K562 (cell line): ENCODE measurements around the gene JAKMIP2. TPM values are rescaled to one million over a fixed set of nuclear protein-coding genes. Genes with fewer than 3 reads are reported as not detected.

Source experiments
- ATAC-seq: fragments of 200-7000 bp; cut with Tn5 transposase; 3 replicates; pipeline ENCODE4 v1.9.1; 2020; ENCODE audit warnings: moderate library complexity
- BruUV-seq: library from RNA; stranded (reverse); fragments of 400-500 nt; replicated peaks from 2 replicates; lab custom pipeline; 2021; lab: Mats Ljungman, UMichigan
- CTCF ChIA-PET: fragments of 300-600 bp; formaldehyde crosslinking; extraction: SDS; loops from one replicate; lab custom pipeline; 2021; ENCODE audit warnings: low intra/inter-chr PET ratio; lab: Yijun Ruan, JAX
- POLR2A ChIA-PET: fragments of 300-600, 350-650 bp; sonication (Branson Sonifier 250); formaldehyde crosslinking; extraction: SDS; loops from one replicate; lab custom pipeline; 2021; ENCODE audit warnings: antibody characterized with exemption, inconsistent platforms; lab: Yijun Ruan, JAX
- DNase-seq, 4 experiments: peaks; one replicate each; pipeline versions ENCODE4 v3.0.0 to v3.0.0-alpha.2; 2011 to 2018; ENCODE audit warnings: low spot score in 3 of 4, mixed read lengths in 3 of 4; ENCODE audit errors: extremely low read depth in 1 of 4
- FAIRE-seq: peaks from 2 replicates; lab custom pipeline; 2011; peaks lifted over from hg19 to GRCh38; lab: Jason Lieb, UNC
- H2AFZ ChIP-seq: 2 replicates; pipeline ENCODE4 v1.6.0; 2011; ENCODE audit warnings: low read depth, low read length, control low read depth, inconsistent platforms
- H3K27ac ChIP-seq: fragments of 200-600 bp; 3 replicates; pipeline ENCODE4 v1.8.0; 2011; ENCODE audit warnings: low read depth, mild to moderate bottlenecking, control low read depth, inconsistent platforms, low read length, moderate library complexity, mixed read lengths; ENCODE audit errors: extremely low read depth
- H3K27me3 ChIP-seq, 2 experiments: fragments of 300-600 bp in 1 of 2; 2 replicates in 1 of 2; 3 replicates in 1 of 2; pipeline versions ENCODE4 v1.6.0 to v1.8.0; 2011; ENCODE audit warnings: inconsistent platforms in 2 of 2, low read length in 2 of 2, mild to moderate bottlenecking in 1 of 2, mixed read lengths in 1 of 2, moderate library complexity in 1 of 2; ENCODE audit not compliant: control insufficient read depth in 2 of 2, insufficient read depth in 2 of 2
- H3K36me3 ChIP-seq: fragments of 300-600 bp; 3 replicates; pipeline ENCODE4 v1.8.0; 2011; ENCODE audit warnings: mild to moderate bottlenecking, low read length, inconsistent platforms; ENCODE audit not compliant: control insufficient read depth, insufficient read depth
- H3K4me1 ChIP-seq, 2 experiments: fragments of 200-600 bp in 1 of 2; replicated peaks in 1 of 2; 2 replicates in 1 of 2; 3 replicates in 1 of 2; pipeline versions ENCODE4 v1.5.1 to v1.8.0; 2011; ENCODE audit warnings: inconsistent platforms in 2 of 2, low read length in 2 of 2, mild to moderate bottlenecking in 1 of 2, mixed read lengths in 1 of 2, moderate library complexity in 1 of 2; ENCODE audit not compliant: control insufficient read depth in 2 of 2, insufficient read depth in 2 of 2
- H3K4me2 ChIP-seq: 2 replicates; pipeline ENCODE4 v1.6.1; 2011; ENCODE audit warnings: low read length, control low read depth, inconsistent platforms, mixed read lengths; ENCODE audit not compliant: insufficient read depth
- H3K4me3 ChIP-seq: fragments of 200-600 bp; sonication (generic), shearing (Covaris generic); 2 replicates; pipeline ENCODE4 v1.5.1; 2016; ENCODE audit warnings: control low read depth, inconsistent platforms
- H3K79me2 ChIP-seq: fragments of 200-600 bp; 3 replicates; pipeline ENCODE4 v1.8.0; 2011; ENCODE audit warnings: low read length, inconsistent platforms; ENCODE audit not compliant: control insufficient read depth, insufficient read depth
- H3K9ac ChIP-seq, 2 experiments: 2 replicates each; pipeline versions ENCODE4 v1.6.0 to v1.6.1; 2011; ENCODE audit warnings: low read depth in 2 of 2, low read length in 2 of 2, control low read depth in 1 of 2, inconsistent platforms in 1 of 2, mild to moderate bottlenecking in 1 of 2, mixed read lengths in 1 of 2; ENCODE audit not compliant: insufficient read depth in 1 of 2
- H3K9me1 ChIP-seq: one replicate; pipeline ENCODE4 v1.6.0; 2011; ENCODE audit warnings: inconsistent platforms, mild to moderate bottlenecking, low read length, moderate library complexity; ENCODE audit not compliant: control insufficient read depth, insufficient read depth
- H3K9me3 ChIP-seq: replicated peaks from 2 replicates; pipeline ENCODE4 v1.5.1; 2011; ENCODE audit warnings: low read depth, low read length, inconsistent platforms; ENCODE audit not compliant: control insufficient read depth, insufficient read depth
- H4K20me1 ChIP-seq: replicated peaks from 2 replicates; pipeline ENCODE4 v1.6.1; 2011; ENCODE audit warnings: low read length, inconsistent platforms, mixed read lengths; ENCODE audit not compliant: control insufficient read depth, insufficient read depth
- ATF3 ChIP-seq, 2 experiments: fragments of 450-650 bp in 1 of 2; sonication (generic) in 1 of 2; formaldehyde crosslinking in 1 of 2; IDR thresholded peaks in 1 of 2; conservative IDR thresholded peaks in 1 of 2; 2 replicates each; pipeline versions ENCODE4 v1.6.1 to v1.8.1; 2016 to 2023; ENCODE audit warnings: mild to moderate bottlenecking in 2 of 2, moderate library complexity in 2 of 2, inconsistent platforms in 1 of 2, missing genetic modification reagents in 1 of 2
- ATF7 ChIP-seq: fragments of 450-650 bp; IDR thresholded peaks from 2 replicates; pipeline ENCODE4 v1.7.1; 2014; ENCODE audit warnings: mild to moderate bottlenecking, moderate library complexity
- CBX3 ChIP-seq, 2 experiments: IDR thresholded peaks; 1 replicate in 1 of 2; 2 replicates in 1 of 2; pipeline ENCODE4 v1.6.1; 2012; ENCODE audit warnings: inconsistent platforms in 2 of 2, low read length in 2 of 2, borderline replicate concordance in 1 of 2, control low read depth in 1 of 2
- GTF2B ChIP-seq: IDR thresholded peaks from 2 replicates; pipeline ENCODE4 v1.6.1; 2011; ENCODE audit not compliant: insufficient read length; ENCODE audit errors: extremely low read depth
- GTF3C2 ChIP-seq: IDR thresholded peaks from 3 replicates; pipeline ENCODE4 v1.6.1; 2011; ENCODE audit warnings: borderline replicate concordance, mild to moderate bottlenecking, moderate library complexity; ENCODE audit not compliant: insufficient read length; ENCODE audit errors: extremely low read depth
- HEY1 ChIP-seq: fragments of 250-450 bp; sonication (Bioruptor Pico); IDR thresholded peaks from 2 replicates; pipeline ENCODE4 v1.5.0; 2020; ENCODE audit warnings: mild to moderate bottlenecking, moderate library complexity, borderline replicate concordance
- LCOR ChIP-seq: sonication (generic); formaldehyde crosslinking; IDR thresholded peaks from 2 replicates; pipeline ENCODE4 v1.8.0; 2022; ENCODE audit warnings: mild to moderate bottlenecking, missing genetic modification reagents
- MTA3 ChIP-seq: fragments of 450-650 bp; formaldehyde crosslinking; IDR thresholded peaks from 2 replicates; pipeline ENCODE4 v1.6.1; 2017; ENCODE audit warnings: mild to moderate bottlenecking, borderline replicate concordance
- POLR2AphosphoS5 ChIP-seq: IDR thresholded peaks from 2 replicates; pipeline ENCODE4 v1.6.1; 2011; ENCODE audit warnings: mild to moderate bottlenecking, low read depth, low read length, moderate library complexity; ENCODE audit not compliant: control insufficient read depth, insufficient read depth
- RBM14 ChIP-seq: fragments of 200-400 bp; formaldehyde crosslinking; IDR thresholded peaks from 2 replicates; pipeline ENCODE4 v1.6.1; 2018; ENCODE audit warnings: low read depth, mild to moderate bottlenecking, low read length, moderate library complexity, borderline replicate concordance; ENCODE audit not compliant: insufficient read depth
- TARDBP ChIP-seq: fragments of 450-650 bp; IDR thresholded peaks from 2 replicates; pipeline ENCODE4 v1.6.1; 2016
- ZNF140 ChIP-seq: fragments of 250-450 bp; sonication (Bioruptor Pico); IDR thresholded peaks from 2 replicates; pipeline ENCODE4 v1.8.0; 2021; ENCODE audit warnings: moderate library complexity, mild to moderate bottlenecking, inconsistent platforms
- ZNF280A ChIP-seq: fragments of 450-650 bp; IDR thresholded peaks from 2 replicates; pipeline ENCODE4 v1.6.1; 2018; ENCODE audit warnings: mild to moderate bottlenecking, low read depth; ENCODE audit not compliant: partially characterized antibody
- ZNF311 ChIP-seq: fragments of 250-450 bp; sonication (Bioruptor Pico); IDR thresholded peaks from 2 replicates; pipeline ENCODE4 v1.4.0; 2020; ENCODE audit warnings: mild to moderate bottlenecking, moderate library complexity
- ZNF644 ChIP-seq: fragments of 200-800 bp; sonication (Bioruptor generic); IDR thresholded peaks from 2 replicates; pipeline ENCODE4 v1.6.1; 2016; ENCODE audit warnings: low read depth, missing genetic modification characterization, missing compliant biosample characterization
- WGBS: fragments of 100-300 bp; shearing (Covaris generic); methylation state at CpG from one replicate; pipeline ENCODE4 v1.1.6; 2016; ENCODE audit warnings: low coverage, mixed read lengths; ENCODE audit not compliant: insufficient coverage; ENCODE audit errors: missing lambda C conversion rate; 5-methylcytosine and 5-hydroxymethylcytosine counted together
- in situ Hi-C: fragments of 300-500 bp; cut with MboI; formaldehyde crosslinking; loops from 4 replicates; pipeline ENCODE4 v1.15.0; 2018; ENCODE audit warnings: inconsistent platforms, mixed read lengths
- intact Hi-C: fragments of 100-400 bp; cut with micrococcal nuclease; formaldehyde crosslinking; loops from 2 replicates; pipeline ENCODE4 v1.14.2; 2022
- polyA plus RNA-seq, 8 experiments: library from polyadenylated mRNA; depleted of rRNA in 4 of 8; stranded (reverse) in 5 of 8; unstranded in 3 of 8; fragments of >200 nt; fragmentation: Nextera tagmentation in 2 of 8; fragmentation: Illumina TruSeq in 1 of 8; extraction: Ambion mirVana in 2 of 8; extraction: Trizol in 1 of 8; gene quantifications; 2 replicates each; pipeline versions ENCODE4 v1.2.1 to v1.2.3, GENCODE V29; 2011 to 2014; ENCODE audit warnings: inconsistent platforms in 1 of 8, missing spikeins in 1 of 8
- total RNA-seq, 7 experiments: library from RNA; depleted of rRNA in 6 of 7; stranded (reverse); fragments of >200 nt in 6 of 7; fragmentation: Illumina TruSeq in 2 of 7; extraction: Trizol in 2 of 7; gene quantifications; 2 replicates each; pipeline versions ENCODE4 v1.2.1 to v1.2.3, GENCODE V29; 2011 to 2021; ENCODE audit warnings: low replicate concordance in 1 of 7

The JAKMIP2 gene
- total and polyA plus RNA-seq, 9 of the 15 experiments (the other 6 are each of a cell fraction or from before 2014, with no cell fraction given), result not detected

GRCh38 chr5:147643142-147643541 lies 139.4 kb downstream of the JAKMIP2 start:
- no peak overlapping the region for H3K9ac ChIP-seq
- ChIA-PET POLR2A (no interaction called here), CTCF (no interaction called here)
- no peaks in the 10 kb centered on the region for H3K4me1 ChIP-seq
- intact Hi-C loops (no loop called here), in situ Hi-C loops (no loop called here)
- no peak overlapping the region for H3K4me2 ChIP-seq
- 0% methylated on average over 1 of the region's 1 CpG for WGBS
- no peak overlapping the region for H3K27ac ChIP-seq
- H4K20me1 ChIP-seq, result no peaks in the 10 kb centered on the region
- no peak for ATAC-seq
- no peaks in the 10 kb centered on the region for H3K36me3 ChIP-seq
- no peak overlapping the region for H2AFZ ChIP-seq
- H3K4me3 ChIP-seq, result no peak overlapping the region
- H3K79me2 ChIP-seq, result no peaks in the 10 kb centered on the region
- no peak for FAIRE-seq
- DNase-seq, result no peak
- BruUV-seq, result no TSS peak
- no peaks in the 10 kb centered on the region for H3K27me3 ChIP-seq
- no peaks in the 10 kb centered on the region for H3K9me1 ChIP-seq
- no peaks in the 10 kb centered on the region for H3K9me3 ChIP-seq
- no peak for TF ChIP-seq LCOR (CRISPR knock-in tag)
- TF ChIP-seq MTA3, result no peak
- TF ChIP-seq CBX3 (IDR thresholded peaks at IDR 0.05; ENCODE audit: borderline replicate concordance in 1 of 2, low read length in 2 of 2), result no peak
- TF ChIP-seq RBM14, result no peak
- no peak for TF ChIP-seq GTF3C2
- no peak for TF ChIP-seq ATF3 (IDR thresholded peaks at IDR 0.05)
- TF ChIP-seq ATF3 (CRISPR knock-in tag; conservative IDR thresholded peaks at IDR 0.05), result no peak
- no peak for TF ChIP-seq ZNF280A
- no peak for TF ChIP-seq POLR2AphosphoS5
- TF ChIP-seq ZNF644 (tag), result no peak
- TF ChIP-seq ZNF140 (CRISPR knock-in tag), result no peak
- TF ChIP-seq TARDBP, result no peak
- TF ChIP-seq ATF7, result no peak
- TF ChIP-seq HEY1 (CRISPR knock-in tag), result no peak
- TF ChIP-seq GTF2B, result no peak
- TF ChIP-seq ZNF311, result no peak
